ENCODE measurements around the gene SPDYE6. TPM values are rescaled to one million over a fixed set of nuclear protein-coding genes. Genes with fewer than 3 reads are reported as not detected.

SPDYE6 gene
- total and polyA plus RNA-seq, 12 donors: 0.11 TPM; not detected in 11

- intact Hi-C loops (cut with DNase I): no loop called here
- Histone ChIP-seq H3K4me1 (replicated peaks in 1 of 2) (peaks cover 0 to 6% of the 10 kb centered on the region in 2 donors), H3K36me3 (replicated peaks in 1 of 2) (no peaks in the 10 kb centered on the region), H3K4me3 (no peak overlapping the region), H3K9me3 (replicated peaks in 1 of 3) (no peaks in the 10 kb centered on the region), H3K27ac (no peak overlapping the region), H3K27me3 (no peaks in the 10 kb centered on the region)
- 28 to 63% (median 35%) methylated on average over 4 to 84 of the region's 84 CpGs for WGBS, 4 donors
- TF ChIP-seq, protein P1, sequence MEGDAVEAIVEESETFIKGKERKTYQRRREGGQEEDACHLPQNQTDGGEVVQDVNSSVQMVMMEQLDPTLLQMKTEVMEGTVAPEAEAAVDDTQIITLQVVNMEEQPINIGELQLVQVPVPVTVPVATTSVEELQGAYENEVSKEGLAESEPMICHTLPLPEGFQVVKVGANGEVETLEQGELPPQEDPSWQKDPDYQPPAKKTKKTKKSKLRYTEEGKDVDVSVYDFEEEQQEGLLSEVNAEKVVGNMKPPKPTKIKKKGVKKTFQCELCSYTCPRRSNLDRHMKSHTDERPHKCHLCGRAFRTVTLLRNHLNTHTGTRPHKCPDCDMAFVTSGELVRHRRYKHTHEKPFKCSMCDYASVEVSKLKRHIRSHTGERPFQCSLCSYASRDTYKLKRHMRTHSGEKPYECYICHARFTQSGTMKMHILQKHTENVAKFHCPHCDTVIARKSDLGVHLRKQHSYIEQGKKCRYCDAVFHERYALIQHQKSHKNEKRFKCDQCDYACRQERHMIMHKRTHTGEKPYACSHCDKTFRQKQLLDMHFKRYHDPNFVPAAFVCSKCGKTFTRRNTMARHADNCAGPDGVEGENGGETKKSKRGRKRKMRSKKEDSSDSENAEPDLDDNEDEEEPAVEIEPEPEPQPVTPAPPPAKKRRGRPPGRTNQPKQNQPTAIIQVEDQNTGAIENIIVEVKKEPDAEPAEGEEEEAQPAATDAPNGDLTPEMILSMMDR (IDR thresholded peaks at IDR 0.05): peak in 4 of 6 experiments; percentile 2 to 46 (median 25)
- TF ChIP-seq POLR2A (IDR thresholded peaks at IDR 0.05): no peak
- DNase-seq: peak in 1 of 7 donors; percentile 45
Observed at GRCh38 chr7:102300643-102301221, 55.5 kb downstream of the SPDYE6 start.

GRCh38 chr7:102297487-102298218 is 58.6 kb downstream of the SPDYE6 start:
- no peak for DNase-seq
- H3K27me3 ChIP-seq: no peaks in the 10 kb centered on the region
- no peak overlapping the region for H3K4me3 ChIP-seq
- peaks cover 0 to 6% of the 10 kb centered on the region in 2 donors for H3K4me1 ChIP-seq (replicated peaks in 1 of 2)
- H3K27ac ChIP-seq: no peak overlapping the region
- H3K36me3 ChIP-seq (replicated peaks in 1 of 2): no peaks in the 10 kb centered on the region
- no peaks in the 10 kb centered on the region for H3K9me3 ChIP-seq (replicated peaks in 1 of 3)
- no peak for TF ChIP-seq POLR2A (IDR thresholded peaks at IDR 0.05)
- TF ChIP-seq, protein P1 (IDR thresholded peaks at IDR 0.05): no peak
- WGBS, 4 donors: 91 to 96% (median 92%) methylated on average over 8 to 10 of the region's 10 CpGs
- intact Hi-C loops (cut with DNase I): loop anchor here in 1 of 2 donors (10.0 kb wide), 1 partner anchor 157 kb away; no protein-coding TSS in a partner anchor

DNA sequence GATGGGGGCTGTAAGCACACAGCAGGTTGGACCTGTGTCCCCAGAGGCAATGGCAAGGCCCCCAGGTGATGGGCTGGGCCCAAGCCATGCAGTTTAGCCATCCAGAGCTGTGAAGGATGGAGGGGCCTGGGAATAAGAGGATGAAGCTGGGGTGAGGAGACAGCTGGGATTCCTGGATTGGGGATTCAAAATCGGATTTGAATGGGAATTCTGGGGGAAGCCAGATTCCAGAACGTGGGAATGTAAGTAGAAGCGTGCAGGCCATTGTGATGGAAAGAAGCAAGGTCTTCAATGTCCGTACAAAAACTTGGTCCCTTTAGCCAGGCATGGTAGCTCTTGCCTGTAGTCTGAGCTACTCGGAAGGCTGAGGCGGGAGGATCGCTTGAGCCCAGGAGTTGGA is 59.7 kb downstream of the SPDYE6 start:
- DNase-seq: no peak
- intact Hi-C loops (cut with DNase I): loop anchor here in 1 of 2 donors (10.0 kb wide), 1 partner anchor 158 kb away; no protein-coding TSS in a partner anchor
- 91 to 96% (median 93%) methylated on average over 7 of the region's 7 CpGs for WGBS, 4 donors
- Histone ChIP-seq H3K27me3 (no peaks in the 10 kb centered on the region), H3K4me1 (replicated peaks in 1 of 2) (peaks cover 0 to 6% of the 10 kb centered on the region in 2 donors), H3K4me3 (no peak overlapping the region), H3K27ac (no peak overlapping the region), H3K36me3 (replicated peaks in 1 of 2) (no peaks in the 10 kb centered on the region), H3K9me3 (replicated peaks in 1 of 3) (no peaks in the 10 kb centered on the region)
- TF ChIP-seq, protein P1 (IDR thresholded peaks at IDR 0.05): no peak
- TF ChIP-seq POLR2A (IDR thresholded peaks at IDR 0.05): no peak

- TF ChIP-seq, protein P1 (IDR thresholded peaks at IDR 0.05): no peak
- no peak for TF ChIP-seq POLR2A (IDR thresholded peaks at IDR 0.05)
- peaks cover 0 to 6% of the 10 kb centered on the region in 2 donors for H3K4me1 ChIP-seq (replicated peaks in 1 of 2)
- H3K36me3 ChIP-seq (replicated peaks in 1 of 2): no peaks in the 10 kb centered on the region
- no peaks in the 10 kb centered on the region for H3K9me3 ChIP-seq (replicated peaks in 1 of 3)
- WGBS, 4 donors: 60 to 84% (median 66%) methylated on average over 5 to 6 of the region's 6 CpGs
- intact Hi-C loops (cut with DNase I): loop anchor here in 1 of 2 donors (10.0 kb wide), 1 partner anchor 159 kb away; no protein-coding TSS in a partner anchor
- H3K4me3 ChIP-seq: no peak overlapping the region
- DNase-seq: no peak
- no peaks in the 10 kb centered on the region for H3K27me3 ChIP-seq
- H3K27ac ChIP-seq: no peak overlapping the region
Observed at GRCh38 chr7:102296179-102296438, 60.1 kb downstream of the SPDYE6 start.

Small RNAs within 50 kb of the gene (microRNA-seq; reads per million reads assigned to microRNA genes)
- 0 reads per million in 3 donors for gene MIR548O

Small RNAs within 50 kb of the gene (small RNA-seq; reads per million reads assigned to genes)
- 0 reads per million in 2 donors for gene AC091390.4
- 0 reads per million in 2 donors for gene MIR548O
- 0 reads per million in 2 donors for gene RF00019

Other genes with a start within 250 kb of the SPDYE6 start
- gene SH2B2, start 69.6 kb downstream of the SPDYE6 start, total RNA-seq: 10 to 100 TPM in 1 of 9 donors, 1 to 10 TPM in 7, under 1 TPM in 1; 0.55 to 22.8 (median 5.3) TPM
- gene SH2B2, start 69.6 kb downstream of the SPDYE6 start, polyA plus RNA-seq: 1 to 10 TPM in 2 of 3 donors, under 1 TPM in 1; 0.90 to 8.4 (median 4.7) TPM
- 10 to 100 TPM; 19.4 to 54.7 (median 30.6) TPM for gene PRKRIP1, start 39.9 kb upstream of the SPDYE6 start, total RNA-seq
- 100 to 1,000 TPM in 1 of 3 donors, 10 to 100 TPM in 2; 27.7 to 114 (median 65.9) TPM for gene PRKRIP1, start 39.9 kb upstream of the SPDYE6 start, polyA plus RNA-seq
- 100 to 1,000 TPM in 1 of 9 donors, 10 to 100 TPM in 7, 1 to 10 TPM in 1; 6.9 to 110 (median 41.1) TPM for gene ORAI2, start 77.1 kb upstream of the SPDYE6 start, total RNA-seq
- 10 to 100 TPM in 1 of 3 donors, 1 to 10 TPM in 2; 7.0 to 12.7 (median 7.0) TPM for gene ORAI2, start 77.1 kb upstream of the SPDYE6 start, polyA plus RNA-seq
- 10 to 100 TPM; 12.1 to 37.4 (median 12.8) TPM for gene ALKBH4, start 108.4 kb upstream of the SPDYE6 start, total RNA-seq
- 1 to 10 TPM; 6.0 to 9.2 (median 9.1) TPM for gene ALKBH4, start 108.4 kb upstream of the SPDYE6 start, polyA plus RNA-seq
- gene LRWD1, start 108.5 kb upstream of the SPDYE6 start, total RNA-seq: 10 to 100 TPM; 13.0 to 48.9 (median 24.9) TPM
- gene LRWD1, start 108.5 kb upstream of the SPDYE6 start, polyA plus RNA-seq: 10 to 100 TPM in 2 of 3 donors, 1 to 10 TPM in 1; 7.3 to 24.5 (median 22.9) TPM
- 10 to 100 TPM; 15.0 to 79.4 (median 54.2) TPM for gene POLR2J, start 122.5 kb upstream of the SPDYE6 start, total RNA-seq
- 100 to 1,000 TPM in 2 of 3 donors, 10 to 100 TPM in 1; 75.8 to 295 (median 172) TPM for gene POLR2J, start 122.5 kb upstream of the SPDYE6 start, polyA plus RNA-seq
- 10 to 100 TPM; 12.1 to 40.5 (median 22.9) TPM for gene RASA4B, start 161.3 kb upstream of the SPDYE6 start, total RNA-seq
- gene RASA4B, start 161.3 kb upstream of the SPDYE6 start, polyA plus RNA-seq: 100 to 1,000 TPM in 1 of 3 donors, 10 to 100 TPM in 1, 1 to 10 TPM in 1; 1.9 to 150 (median 66.8) TPM
- gene UPK3BL2, start 187.3 kb upstream of the SPDYE6 start, total RNA-seq: 10 to 100 TPM in 1 of 9 donors, 1 to 10 TPM in 6, under 1 TPM in 2; 0.41 to 13.9 (median 5.3) TPM
- gene UPK3BL2, start 187.3 kb upstream of the SPDYE6 start, polyA plus RNA-seq: 10 to 100 TPM in 2 of 3 donors, 1 to 10 TPM in 1; 2.4 to 62.9 (median 17.8) TPM
- under 1 TPM in 2 of 9 donors, not detected in 7; 0.15 to 0.29 TPM for gene SPDYE2, start 194.8 kb upstream of the SPDYE6 start, total RNA-seq
- gene SPDYE2, start 194.8 kb upstream of the SPDYE6 start, polyA plus RNA-seq: under 1 TPM in 1 of 3 donors, not detected in 2; 0.17 TPM
- 10 to 100 TPM in 8 of 9 donors, 1 to 10 TPM in 1; 2.0 to 37.4 (median 18.4) TPM for gene POLR2J3, start 216.1 kb upstream of the SPDYE6 start, total RNA-seq
- 100 to 1,000 TPM in 2 of 3 donors, 10 to 100 TPM in 1; 47.0 to 221 (median 106) TPM for gene POLR2J3, start 216.1 kb upstream of the SPDYE6 start, polyA plus RNA-seq

Measured in adrenal gland (tissue), 12 donors.